RPMI7951 (cell line): ENCODE data around the gene ICAM5. TPM values are rescaled to one million over a fixed set of nuclear protein-coding genes. Genes with fewer than 3 reads are reported as not detected.
"Not testable (repeated sequence)": the region's sequence is repeated elsewhere in the genome, so short reads cannot be mapped to it uniquely, and the experiment has no call there.

Source experiments
- DNase-seq: peaks from one replicate; pipeline ENCODE4 v3.0.0-alpha.2; 2012; ENCODE audit warnings: low read depth
- total RNA-seq: library from RNA; depleted of rRNA; stranded (reverse); fragments of >200 nt; shearing (Covaris generic); gene quantifications from 2 replicates; pipeline ENCODE4 v1.2.3, GENCODE V29; 2014

Gene ICAM5
- total RNA-seq, 1 experiment from 2014 or later: 12.0 TPM

GRCh38 chr19:10270616-10271394, 18.9 kb upstream of the ICAM5 start, which contains the start of gene ICAM1:
Gene ICAM1 (plus strand): TSS chr19:10271120. CDS start chr19:10271160, 40 bp downstream.
- DNase-seq: peak; percentile 92

GRCh38 chr19:10271543-10272086, 18.1 kb upstream of the ICAM5 start:
- peak; percentile 61 for DNase-seq

GRCh38 chr19:10274589-10274988, 15.2 kb upstream of the ICAM5 start:
- DNase-seq: no peak

GRCh38 chr19:10277795-10278589, 11.8 kb upstream of the ICAM5 start:
- DNase-seq: no peak

GRCh38 chr19:10278935-10279334, 10.8 kb upstream of the ICAM5 start:
- no peak for DNase-seq

- no peak for DNase-seq
These were observed 9.9 kb upstream of the ICAM5 start for GRCh38 chr19:10279737-10280442.

GRCh38 chr19:10282043-10282442, 7.7 kb upstream of the ICAM5 start:
- not testable (repeated sequence) for DNase-seq

GRCh38 chr19:10283301-10284064, 6.3 kb upstream of the ICAM5 start:
- DNase-seq: no peak

GRCh38 chr19:10284065-10284959, 5.4 kb upstream of the ICAM5 start:
- DNase-seq: no peak

GRCh38 chr19:10284960-10285278, 4.8 kb upstream of the ICAM5 start:
- no peak for DNase-seq

- DNase-seq: no peak
These were observed 4.4 kb upstream of the ICAM5 start for GRCh38 chr19:10285393-10285792.

GRCh38 chr19:10286803-10287737, 2.7 kb upstream of the ICAM5 start, which contains the start of gene ICAM4:
Gene ICAM4 (plus strand): TSS chr19:10286955. CDS start chr19:10287013, 58 bp downstream.
- no peak for DNase-seq

GRCh38 chr19:10288662-10289166, 1.0 kb upstream of the ICAM5 start:
- peak; percentile 71 for DNase-seq

- peak; percentile 80 for DNase-seq
These were observed 451 bp upstream of the ICAM5 start for GRCh38 chr19:10289167-10289835.

GRCh38 chr19:10290357-10290875, 664 bp downstream of the ICAM5 start:
- DNase-seq: peak; percentile 20

- peak; percentile 70 for DNase-seq
These were observed 1.3 kb downstream of the ICAM5 start for GRCh38 chr19:10290876-10291553.

- no peak for DNase-seq
These were observed 1.9 kb downstream of the ICAM5 start for GRCh38 chr19:10291554-10292205.
